Globus pallidus (tissue), 1 donor: ENCODE results near the gene TECR.
"Not testable (repeated sequence)": the region's sequence is repeated elsewhere in the genome, so short reads cannot be mapped to it uniquely, and the experiment has no call there.

ENCODE experiments used
- DNase-seq: peaks from one replicate; pipeline ENCODE4 v3.0.0-alpha.2; 2015; ENCODE audit warnings: low spot score

The TECR gene

GRCh38 chr19:14540741-14541525, 11.5 kb downstream of the TECR start:
- no peak for DNase-seq

- not testable (repeated sequence) for DNase-seq
Observed at GRCh38 chr19:14541979-14542378, 12.6 kb downstream of the TECR start.

- no peak for DNase-seq
Observed at GRCh38 chr19:14542711-14543328, 13.4 kb downstream of the TECR start.

DNA sequence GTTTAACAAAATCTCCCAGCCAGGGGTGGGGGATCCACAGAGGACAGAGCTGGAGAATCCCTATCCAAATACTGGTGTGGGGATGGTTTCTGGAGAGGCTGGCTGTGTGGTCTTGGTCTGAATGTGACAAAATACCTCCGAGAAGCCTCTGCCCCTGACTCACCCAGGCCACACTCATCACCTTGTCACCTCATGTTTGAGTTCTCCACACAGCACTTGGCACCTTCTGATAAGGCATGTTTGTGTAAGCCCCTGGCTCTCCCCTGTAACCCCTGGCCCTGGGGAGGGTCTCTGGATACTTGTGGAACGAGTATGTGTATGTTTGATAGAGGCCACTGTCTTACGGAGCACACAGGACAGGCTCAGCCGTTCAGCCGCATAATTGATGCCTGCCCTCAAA, 14.7 kb downstream of the TECR start:
- DNase-seq, result no peak

DNA sequence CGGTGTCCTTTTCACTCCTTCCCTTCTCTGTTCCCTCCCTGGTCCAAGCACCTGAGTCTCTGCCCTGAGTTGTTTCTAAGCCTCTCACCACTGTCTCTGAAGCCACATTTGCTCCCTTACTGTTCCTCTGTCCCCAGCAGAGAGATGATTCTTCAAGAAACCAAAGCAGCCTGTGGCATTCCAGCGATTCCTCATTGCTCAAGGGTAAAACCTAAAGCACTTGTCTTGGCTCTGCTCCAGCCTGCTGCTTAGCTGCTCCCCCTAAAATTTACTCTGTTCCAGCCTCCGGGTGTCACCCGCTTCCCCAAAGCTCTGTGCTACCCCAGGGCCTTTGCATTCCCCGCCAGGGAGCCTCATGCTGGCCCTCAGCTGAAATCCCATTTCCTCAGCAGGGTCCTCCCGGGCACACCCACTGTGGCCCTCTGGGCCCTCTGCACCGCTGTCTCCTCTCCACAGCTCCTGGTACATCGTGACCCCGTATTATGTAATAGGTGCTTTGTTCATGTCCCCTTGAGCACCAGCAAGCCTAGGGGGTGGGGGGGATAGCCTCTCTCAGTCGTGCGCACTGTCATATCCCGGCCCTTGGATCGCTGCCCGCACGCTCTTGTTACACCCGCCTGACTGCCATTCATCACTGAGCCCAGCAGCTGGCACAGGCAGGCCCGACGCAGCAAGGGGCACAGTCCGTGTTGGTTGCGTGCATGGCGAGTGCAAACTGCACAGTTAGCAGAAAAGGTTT, 15.8 kb downstream of the TECR start:
- peak; percentile 97 for DNase-seq

DNA sequence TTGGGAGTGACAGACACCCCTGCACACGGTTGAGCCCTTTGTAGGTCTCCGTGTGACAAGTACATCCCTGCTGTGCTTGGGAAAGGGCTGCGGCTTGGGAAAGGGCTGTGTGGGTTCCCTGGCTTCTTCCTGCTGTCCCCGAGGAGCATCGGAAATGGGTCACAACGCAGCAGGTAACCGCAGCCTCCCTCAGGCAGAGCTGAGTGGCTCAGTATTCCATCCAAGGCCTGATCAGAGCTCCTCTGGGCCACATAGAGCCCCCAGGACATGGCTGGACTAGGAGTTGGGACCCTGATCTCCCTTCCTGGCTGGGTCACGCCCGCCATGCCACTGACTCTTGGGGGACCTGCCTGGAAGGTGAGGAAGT, 16.3 kb downstream of the TECR start:
- DNase-seq, result no peak

GRCh38 chr19:14550201-14550754, 20.9 kb downstream of the TECR start:
- DNase-seq, result no peak

DNA sequence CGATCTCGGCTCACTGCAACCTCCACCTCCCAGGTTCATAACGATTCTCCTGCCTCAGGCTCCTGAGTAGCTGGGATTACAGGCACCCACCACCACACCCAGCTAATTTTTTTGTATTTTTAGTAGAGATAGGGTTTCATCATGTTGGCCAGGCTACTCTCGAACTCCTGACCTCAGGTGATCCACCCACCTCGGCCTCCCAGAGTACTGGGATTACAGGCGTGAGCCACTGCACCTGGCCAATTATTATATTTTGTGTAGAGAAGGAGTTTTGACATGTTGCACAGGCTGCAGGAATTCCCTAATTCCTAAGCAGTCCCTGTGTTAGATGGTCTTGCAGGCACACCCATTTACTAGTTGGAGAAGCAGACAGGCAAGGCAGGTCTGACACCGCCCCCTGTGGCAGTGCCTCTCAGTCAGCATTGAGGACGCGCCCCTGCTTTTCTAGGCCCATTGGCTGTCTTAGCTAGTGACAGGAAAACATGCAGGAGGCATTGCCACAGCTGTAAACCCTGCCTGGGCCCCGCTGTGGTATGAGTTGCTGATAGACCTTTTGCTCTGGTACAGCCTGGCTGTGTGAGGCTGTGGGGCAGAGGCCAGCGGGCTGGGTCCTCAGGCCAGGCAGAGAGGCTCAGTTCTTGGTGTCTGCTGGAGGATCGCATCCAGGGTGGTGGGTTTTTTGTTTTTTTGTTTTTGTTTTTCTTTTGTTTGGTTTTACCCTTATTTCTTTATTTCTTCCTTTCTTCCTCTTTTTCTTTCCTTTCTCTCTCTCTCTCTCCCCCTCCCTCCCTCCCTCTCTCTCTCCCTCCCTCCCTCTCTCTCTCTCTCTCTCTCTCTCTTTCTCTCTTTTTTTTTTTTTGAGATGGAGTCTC, 22.0 kb downstream of the TECR start:
- DNase-seq, result peak; percentile 73

DNA sequence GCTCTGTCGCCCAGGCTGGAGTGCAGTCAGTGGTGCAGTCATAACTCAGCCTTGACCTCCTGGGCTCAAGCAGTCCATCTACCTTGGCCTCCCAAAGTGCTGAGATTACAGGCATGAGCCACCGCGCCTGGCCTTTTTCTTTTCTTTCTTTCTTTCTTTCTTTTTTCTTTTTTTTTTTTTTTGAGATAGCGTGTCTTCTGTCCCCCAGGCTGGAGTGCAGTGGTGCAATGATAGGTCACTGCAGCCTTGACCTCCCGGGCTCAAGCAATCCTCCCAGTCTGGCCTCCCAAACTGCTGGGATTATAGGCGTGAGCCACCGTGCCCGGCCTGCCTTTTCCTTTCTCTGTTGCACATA, 22.6 kb downstream of the TECR start:
- DNase-seq, result not testable (repeated sequence)

DNA sequence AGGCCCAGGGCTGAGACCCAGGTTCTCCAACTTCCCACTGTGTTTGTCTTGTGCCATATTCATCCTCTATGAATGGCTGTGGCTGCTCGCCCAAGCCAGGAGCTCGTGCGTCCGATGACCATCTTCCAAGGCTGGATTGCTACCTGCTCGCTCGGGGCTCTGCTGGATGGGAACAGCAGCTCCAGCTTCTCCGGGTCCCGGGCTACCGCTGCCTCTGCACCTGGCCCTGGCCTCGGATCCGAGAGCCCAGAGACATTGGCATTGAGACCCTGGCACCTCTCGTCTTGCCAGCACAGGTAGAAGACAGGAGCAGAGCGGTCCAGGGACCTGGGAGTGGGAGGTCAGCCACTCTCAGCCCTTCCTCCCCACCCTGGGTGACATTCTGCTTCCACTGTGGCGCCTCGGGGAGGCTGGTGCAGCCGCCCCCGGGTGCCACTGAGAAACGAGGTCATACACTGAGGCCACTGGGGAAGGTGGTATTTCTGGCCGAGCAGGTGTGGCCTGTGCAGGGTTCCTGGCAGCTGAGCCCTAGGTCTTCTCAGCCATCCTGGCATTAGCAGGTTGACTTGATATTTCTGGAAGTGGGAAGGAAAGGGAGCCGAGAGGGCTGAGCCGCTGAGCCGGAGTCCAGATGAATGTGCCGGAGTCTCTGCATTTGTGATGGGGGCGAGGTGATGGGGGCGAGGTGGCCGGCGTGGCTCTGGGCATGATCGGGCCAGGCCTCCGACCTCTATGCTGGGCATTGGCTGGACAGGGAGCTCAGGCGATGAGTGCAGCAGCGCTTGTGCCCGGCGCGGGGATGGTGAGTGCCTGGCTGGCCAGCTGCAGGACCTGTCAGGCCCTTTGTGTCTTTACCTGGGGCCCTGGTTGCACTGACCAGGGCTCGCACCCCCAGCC, 23.9 kb downstream of the TECR start:
- no peak for DNase-seq

DNA sequence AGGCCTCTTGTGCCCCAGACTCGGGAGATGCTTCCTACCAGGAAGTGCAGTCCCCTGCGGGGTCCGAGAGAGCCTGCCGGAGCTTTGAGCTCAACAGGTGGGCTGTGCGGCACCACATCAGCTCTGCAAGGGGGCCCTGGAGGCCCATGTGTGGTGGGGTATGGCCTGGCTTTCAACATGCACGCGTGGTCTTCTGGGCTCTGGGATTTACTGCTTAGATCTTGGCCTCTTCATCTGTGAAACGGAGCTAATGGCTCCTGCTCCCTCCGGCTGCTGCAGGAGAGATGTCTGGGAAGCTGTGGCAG, 24.5 kb downstream of the TECR start:
- DNase-seq, result no peak

DNA sequence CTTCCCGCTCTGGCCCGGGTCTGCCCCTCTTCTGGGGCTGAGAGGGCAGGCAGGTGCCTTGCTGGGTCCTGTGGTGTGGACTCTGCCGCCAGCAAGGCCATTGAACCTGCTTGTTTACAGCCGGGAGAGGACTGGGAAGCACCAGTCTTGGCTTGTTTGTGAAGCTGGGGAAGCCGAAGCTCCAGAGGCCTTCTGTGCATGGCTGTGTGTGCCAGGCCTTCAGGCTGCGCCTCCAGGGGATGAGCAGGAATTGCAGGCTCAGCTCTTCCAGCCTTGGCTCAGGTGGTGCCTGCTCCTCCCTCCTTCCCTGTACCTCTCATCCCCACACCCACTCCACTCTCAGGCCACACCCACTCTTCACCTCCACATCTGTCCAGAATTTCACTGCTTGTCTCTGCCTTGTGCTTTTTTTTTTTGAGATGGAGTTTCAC, 25.0 kb downstream of the TECR start:
- peak; percentile 60 for DNase-seq

- no peak for DNase-seq
Observed at GRCh38 chr19:14555918-14556661, 26.7 kb downstream of the TECR start.

DNA sequence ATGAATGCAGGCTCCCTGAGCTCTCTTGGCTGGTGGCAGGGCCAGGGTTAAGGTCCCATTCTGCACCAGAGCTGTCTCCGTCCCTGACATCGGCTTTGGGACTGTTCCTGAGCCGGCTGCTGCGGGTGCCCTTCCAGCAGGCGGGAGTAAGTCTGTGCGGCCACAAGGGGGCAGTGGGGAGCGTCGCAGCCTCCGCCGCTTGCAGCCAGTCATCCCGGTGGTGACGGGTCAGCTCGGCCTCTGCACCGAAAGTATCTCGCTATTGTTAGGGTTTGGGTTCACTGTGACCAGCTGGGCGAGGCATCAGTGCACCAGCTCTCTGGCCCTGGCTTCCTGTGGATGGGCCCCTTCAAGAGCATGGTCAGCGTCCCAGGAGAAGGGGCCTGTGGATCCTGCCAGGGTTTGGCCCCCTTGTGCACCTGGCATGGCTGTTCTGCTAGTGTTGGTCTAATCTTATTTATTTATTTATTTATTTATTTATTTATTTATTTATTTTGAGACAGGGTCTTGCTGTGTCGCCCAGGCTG, 27.3 kb downstream of the TECR start:
- peak; percentile 89 for DNase-seq

- no peak for DNase-seq
Observed at GRCh38 chr19:14558370-14559066, 29.1 kb downstream of the TECR start.

DNA sequence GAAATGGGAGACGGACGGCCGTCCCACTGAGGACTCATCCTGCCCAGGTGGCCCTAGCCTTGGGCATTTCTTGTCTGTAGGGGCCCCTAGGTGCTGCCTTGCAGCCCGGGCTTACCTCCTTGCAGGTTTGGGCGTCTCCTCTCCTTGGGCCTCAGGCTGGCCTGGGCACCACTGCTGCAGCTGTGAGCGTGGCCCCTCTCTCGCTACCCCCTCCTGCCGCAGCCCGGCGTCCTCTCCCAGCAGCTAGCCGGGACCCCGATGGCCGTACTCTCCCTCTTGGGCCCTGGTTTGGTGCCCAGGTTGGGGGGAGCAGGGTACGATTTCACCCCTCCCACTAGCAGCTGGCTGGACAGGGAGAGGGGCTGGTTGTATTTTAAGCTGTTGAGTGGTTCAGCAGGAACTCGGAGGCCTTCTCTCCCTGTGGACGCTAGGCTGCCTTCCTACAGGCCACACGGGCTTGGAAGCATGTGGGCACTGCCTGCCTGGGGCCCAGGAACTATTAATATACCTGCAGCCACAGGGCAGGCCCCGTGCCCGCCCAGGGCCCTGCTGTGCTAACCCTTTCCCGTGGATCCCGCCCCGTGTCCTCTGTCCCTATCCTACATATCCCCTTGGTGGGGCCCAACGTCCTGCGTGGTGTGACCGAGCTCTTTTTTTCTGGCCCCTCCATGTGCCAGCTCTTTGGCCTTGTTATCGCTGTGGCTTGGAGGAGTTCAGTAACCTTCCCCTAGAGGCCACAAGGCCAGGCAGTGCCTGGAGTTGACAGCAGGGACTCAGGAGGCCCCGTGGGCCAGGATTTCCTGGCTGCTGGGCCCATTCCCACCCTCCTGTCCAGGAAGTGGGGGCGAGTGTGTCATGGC, 30.8 kb downstream of the TECR start:
- DNase-seq, result no peak

GRCh38 chr19:14560776-14561108, 31.3 kb downstream of the TECR start:
- DNase-seq, result no peak

- DNase-seq, result no peak
Observed at GRCh38 chr19:14561249-14561648, 31.9 kb downstream of the TECR start.
